LoVo (cell line): ENCODE data around the gene FZD2.

ENCODE experiments used
- DNase-seq: peaks from one replicate; pipeline ENCODE4 v3.0.0-alpha.2; 2016; ENCODE audit warnings: low spot score

Gene FZD2

GRCh38 chr17:44607836-44608690 is 50.8 kb downstream of the FZD2 start:
- no peak for DNase-seq

- no peak for DNase-seq
Measured at GRCh38 chr17:44608727-44609435, 51.6 kb downstream of the FZD2 start.

- no peak for DNase-seq
Measured at GRCh38 chr17:44610331-44610730, 53.0 kb downstream of the FZD2 start.
